CD14-positive monocyte (primary cell): ENCODE data around the gene NEMP1. TPM values are rescaled to one million over a fixed set of nuclear protein-coding genes. Genes with fewer than 3 reads are reported as not detected.
A peak's percentile ranks its signal among the peaks of the same experiment; 100 is the strongest.

Experiments
- DNase-seq, 3 donors: peaks; one replicate each; pipeline ENCODE4 v3.0.0-alpha.2; 2011 to 2022
- H2AFZ ChIP-seq: 2 replicates; pipeline ENCODE4 v1.6.0; 2012; ENCODE audit warnings: mild to moderate bottlenecking, low read depth, low read length, inconsistent platforms; ENCODE audit not compliant: insufficient read depth, poor library complexity, severe bottlenecking
- H3K27ac ChIP-seq, 2 donors: 1 replicate in 1 of 2; 2 replicates in 1 of 2; pipeline ENCODE4 v1.5.1; 2012 to 2013; ENCODE audit warnings: low read length in 2 of 2, control low read depth in 1 of 2, inconsistent platforms in 1 of 2, low read depth in 1 of 2, mild to moderate bottlenecking in 1 of 2
- H3K27me3 ChIP-seq, 2 donors: one replicate each; pipeline versions ENCODE4 v1.6.0 to v1.6.1; 2011 to 2013; ENCODE audit warnings: low read length in 2 of 2; ENCODE audit not compliant: control insufficient read depth in 2 of 2, insufficient read depth in 2 of 2
- H3K36me3 ChIP-seq, 2 donors: replicated peaks in 1 of 2; 1 replicate in 1 of 2; 2 replicates in 1 of 2; pipeline versions ENCODE4 v1.5.1 to v1.6.1; 2012 to 2013; ENCODE audit warnings: low read length in 2 of 2, control low read depth in 1 of 2, inconsistent platforms in 1 of 2, mild to moderate bottlenecking in 1 of 2; ENCODE audit not compliant: insufficient read depth in 2 of 2, control insufficient read depth in 1 of 2
- H3K4me1 ChIP-seq, 2 donors: 1 replicate in 1 of 2; 2 replicates in 1 of 2; pipeline versions ENCODE4 v1.5.1 to v1.6.1; 2012 to 2013; ENCODE audit warnings: low read length in 2 of 2, control low read depth in 1 of 2, inconsistent platforms in 1 of 2, mild to moderate bottlenecking in 1 of 2, moderate library complexity in 1 of 2; ENCODE audit not compliant: insufficient read depth in 2 of 2, control insufficient read depth in 1 of 2
- H3K4me2 ChIP-seq: replicated peaks from 2 replicates; pipeline ENCODE3; 2012; ENCODE audit warnings: low read length, moderate library complexity, mild to moderate bottlenecking; ENCODE audit not compliant: poor library complexity, severe bottlenecking; ENCODE audit errors: extremely low read depth
- H3K4me3 ChIP-seq, 3 experiments: fragments of 200-600 bp in 1 of 3; sonication (generic) in 1 of 3; replicated peaks in 1 of 3; 1 replicate in 2 of 3; 2 replicates in 1 of 3; pipeline ENCODE4 v1.5.1; 2011 to 2013; ENCODE audit warnings: low read length in 3 of 3, mild to moderate bottlenecking in 3 of 3, control low read depth in 2 of 3, low read depth in 2 of 3, inconsistent platforms in 1 of 3, moderate library complexity in 1 of 3
- H3K79me2 ChIP-seq: 2 replicates; pipeline ENCODE4 v1.6.0; 2012; ENCODE audit warnings: mild to moderate bottlenecking, control low read depth, inconsistent platforms, low read length, moderate library complexity; ENCODE audit not compliant: insufficient read depth
- H3K9ac ChIP-seq: 2 replicates; pipeline ENCODE4 v1.6.0; 2017; ENCODE audit warnings: low read length, mild to moderate bottlenecking; ENCODE audit not compliant: insufficient read depth, poor library complexity, severe bottlenecking
- H3K9me3 ChIP-seq, 2 donors: replicated peaks in 1 of 2; 1 replicate in 1 of 2; 2 replicates in 1 of 2; pipeline versions ENCODE4 v1.5.1 to v1.6.1; 2012 to 2013; ENCODE audit warnings: low read length in 2 of 2, control low read depth in 1 of 2; ENCODE audit not compliant: control insufficient read depth in 1 of 2, insufficient read depth in 1 of 2
- H4K20me1 ChIP-seq: 2 replicates; pipeline ENCODE4 v1.6.0; 2012; ENCODE audit warnings: mild to moderate bottlenecking, low read length, control low read depth, moderate library complexity; ENCODE audit not compliant: insufficient read depth
- H3K27ac Mint-ChIP-seq, 7 donors: one replicate each; pipeline ENCODE4 v1.8.0; 2020; ENCODE audit warnings: mild to moderate bottlenecking in 7 of 7, mixed read lengths in 7 of 7, moderate library complexity in 6 of 7, inconsistent platforms in 2 of 7
- H3K27me3 Mint-ChIP-seq, 3 donors: one replicate each; pipeline ENCODE4 v1.8.0; 2021 to 2022; ENCODE audit warnings: low read depth in 3 of 3, mild to moderate bottlenecking in 3 of 3, mixed read lengths in 3 of 3, moderate library complexity in 3 of 3, inconsistent platforms in 1 of 3
- H3K36me3 Mint-ChIP-seq, 2 donors: one replicate each; pipeline ENCODE4 v1.8.0; 2020; ENCODE audit warnings: mixed read lengths in 2 of 2, inconsistent platforms in 1 of 2, mild to moderate bottlenecking in 1 of 2
- H3K4me1 Mint-ChIP-seq: one replicate; pipeline ENCODE4 v1.8.0; 2020; ENCODE audit warnings: mild to moderate bottlenecking, mixed read lengths
- H3K4me3 Mint-ChIP-seq, 2 donors: one replicate each; pipeline ENCODE4 v1.8.0; 2020; ENCODE audit warnings: mild to moderate bottlenecking in 2 of 2, mixed read lengths in 2 of 2, moderate library complexity in 1 of 2
- H3K9me3 Mint-ChIP-seq, 7 donors: one replicate each; pipeline ENCODE4 v1.8.0; 2020 to 2022; ENCODE audit warnings: mixed read lengths in 7 of 7, mild to moderate bottlenecking in 6 of 7, moderate library complexity in 6 of 7, inconsistent platforms in 2 of 7
- CTCF ChIP-seq: fragments of 200-600 bp; IDR thresholded peaks from one replicate; pipeline ENCODE4 v1.8.0; 2022; ENCODE audit warnings: antibody characterized with exemption, mild to moderate bottlenecking
- WGBS: methylation state at CpG from one replicate; pipeline ENCODE4 v1.1.5; 2013; ENCODE audit warnings: missing lambda C conversion rate; ENCODE audit not compliant: insufficient coverage; 5-methylcytosine and 5-hydroxymethylcytosine counted together
- intact Hi-C, 2 donors: fragments of 100-400 bp; cut with micrococcal nuclease; formaldehyde crosslinking; loops; one replicate each; pipeline versions ENCODE4 v1.15.0 to v1.15.1; 2023
- polyA plus RNA-seq, 3 donors: library from polyadenylated mRNA; depleted of rRNA in 1 of 3; unstranded in 2 of 3; stranded (reverse) in 1 of 3; fragments of 300-500 nt in 2 of 3; fragments of >200 nt in 1 of 3; fragmentation: Illumina TruSeq in 2 of 3; gene quantifications; 1 replicate in 2 of 3; 2 replicates in 1 of 3; pipeline ENCODE4 v1.2.3, GENCODE V29; 2012 to 2021

Gene NEMP1
- polyA plus RNA-seq, 3 donors = 1.9 to 4.6 (median 2.2) TPM

GRCh38 chr12:57091638-57092528 lies 13.3 kb upstream of the NEMP1 start:
- 97% methylated on average over 16 of the region's 25 CpGs for WGBS
- Histone ChIP-seq H3K9me3 (no peaks in the 10 kb centered on the region), H3K4me1 (peaks cover 47 to 60% of the 10 kb centered on the region in 2 donors), H2AFZ (no peak overlapping the region), H3K4me2 (no peak overlapping the region), H3K4me3 (no peak overlapping the region), H3K9ac (no peak overlapping the region), H3K79me2 (no peaks in the 10 kb centered on the region), H3K36me3 (peaks cover 26 to 31% of the 10 kb centered on the region in 2 donors), H3K27ac (no peak overlapping the region), H4K20me1 (peaks cover 65% of the 10 kb centered on the region), H3K27me3 (no peaks in the 10 kb centered on the region)
- Mint-ChIP-seq H3K4me1 (peaks cover 46% of the 10 kb centered on the region), H3K9me3 (no peaks in the 10 kb centered on the region), H3K4me3 (no peak overlapping the region), H3K27ac (peak overlapping the region in 1 of 7 donors; percentile 15), H3K36me3 (peaks cover 37 to 40% of the 10 kb centered on the region in 2 donors), H3K27me3 (peaks cover 0 to 12% (median 6%) of the 10 kb centered on the region in 3 donors)
- intact Hi-C loops = loop anchor here in 1 of 2 donors (2.0 kb wide), 1 partner anchor 23 kb away; no protein-coding TSS in a partner anchor
- no peak for TF ChIP-seq CTCF
- no peak for DNase-seq

GRCh38 chr12:57090924-57091637 lies 12.5 kb upstream of the NEMP1 start:
- no peaks in the 10 kb centered on the region for H3K9me3 Mint-ChIP-seq
- H3K27me3 Mint-ChIP-seq = peaks cover 0 to 11% (median 9%) of the 10 kb centered on the region in 3 donors
- Histone ChIP-seq H4K20me1 (peaks cover 57% of the 10 kb centered on the region), H3K9me3 (no peaks in the 10 kb centered on the region), H3K79me2 (no peaks in the 10 kb centered on the region), H3K27ac (no peak overlapping the region), H2AFZ (no peak overlapping the region), H3K4me1 (peaks cover 55 to 68% of the 10 kb centered on the region in 2 donors), H3K9ac (no peak overlapping the region), H3K4me2 (no peak overlapping the region), H3K4me3 (peak overlapping the region in 1 of 3 experiments; percentile 16), H3K27me3 (no peaks in the 10 kb centered on the region), H3K36me3 (peaks cover 18 to 23% of the 10 kb centered on the region in 2 donors)
- WGBS = 98% methylated on average over 11 of the region's 22 CpGs
- TF ChIP-seq CTCF = no peak
- peak overlapping the region; percentile 46 to 90 for H3K4me3 Mint-ChIP-seq
- H3K36me3 Mint-ChIP-seq = peaks cover 29 to 32% of the 10 kb centered on the region in 2 donors
- DNase-seq = no peak
- H3K4me1 Mint-ChIP-seq = peaks cover 53% of the 10 kb centered on the region
- H3K27ac Mint-ChIP-seq = peak overlapping the region in 1 of 7 donors; percentile 13
- intact Hi-C loops = no loop called here
